ENCODE data around the gene SLC31A1. TPM values are rescaled to one million over a fixed set of nuclear protein-coding genes. Genes with fewer than 3 reads are reported as not detected.

The SLC31A1 gene
- total and polyA plus RNA-seq, 2 of the 8 experiments (the other 6 are each of a cell fraction or from before 2014, with no cell fraction given) = 23.9 to 40.8 TPM

GRCh38 chr9:113281356-113281755 is 60.0 kb downstream of the SLC31A1 start:
- H3K4me3 ChIP-seq (ENCODE audit: extremely low read depth in 1 of 4, insufficient read depth in 2 of 4, low read depth in 3 of 4, low read length in 4 of 4) = no peak overlapping the region
- DNase-seq (ENCODE audit: low read depth in 1 of 2, low spot score in 2 of 2) = no peak
- H3K9me3 ChIP-seq (ENCODE audit: insufficient read depth in 2 of 2, low read depth in 1 of 2, low read length in 1 of 2) = no peaks in the 10 kb centered on the region
- no peak overlapping the region for H2AK5ac ChIP-seq (ENCODE audit: low read depth, low read length)
- no peak overlapping the region for H3K4me2 ChIP-seq (ENCODE audit: insufficient read depth in 1 of 2, low read depth in 2 of 2, low read length in 2 of 2)
- H3K4me1 ChIP-seq (replicated peaks in 1 of 4; ENCODE audit: control insufficient read depth in 3 of 4, insufficient read depth in 4 of 4, low read length in 3 of 4) = peaks cover 0 to 2% (median 0%) of the 10 kb centered on the region in 4 experiments; a peak in 1 of 7 replicates
- no peak overlapping the region for H2AFZ ChIP-seq (ENCODE audit: low read length)
- H2BK120ac ChIP-seq (replicated peaks; ENCODE audit: low read depth, low read length) = no peak overlapping the region
- H4K8ac ChIP-seq (ENCODE audit: extremely low read depth, insufficient read depth, low read length) = no peak overlapping the region
- no peak overlapping the region for H2BK20ac ChIP-seq (ENCODE audit: low read length)
- H3K9ac ChIP-seq (replicated peaks in 1 of 4; ENCODE audit: extremely low read depth in 1 of 4, low read depth in 3 of 4, low read length in 3 of 4) = no peak overlapping the region
- no peak overlapping the region for H2BK12ac ChIP-seq (ENCODE audit: low read depth, low read length)
- peaks cover 33 to 86% (median 73%) of the 10 kb centered on the region in 4 experiments for H3K36me3 ChIP-seq (ENCODE audit: control insufficient read depth in 2 of 4, insufficient read depth in 4 of 4, low read length in 3 of 4)
- ChIA-PET CTCF (ENCODE audit: partially characterized antibody) (interaction anchor here (0.5 kb wide), 1 partner anchor 21 kb away, joined by 3 read pairs; no protein-coding TSS in a partner anchor), POLR2A (ENCODE audit: partially characterized antibody) (interaction anchor here (2.0 kb wide), 1 partner anchor 10 kb away, joined by 5 read pairs; no protein-coding TSS in a partner anchor)
- 92% methylated on average over 4 of the region's 4 CpGs; no CpG with 5 or more reads in 1 of the 2 experiments for WGBS, 2 experiments (ENCODE audit: extremely low coverage in 1 of 2, insufficient coverage in 1 of 2, insufficient read length in 1 of 2, insufficient replicate concordance in 2 of 2, low coverage in 1 of 2, low lambda C conversion rate in 2 of 2, missing lambda C conversion rate in 1 of 2)
- no peaks in the 10 kb centered on the region for H3K27me3 ChIP-seq (replicated peaks in 1 of 4; ENCODE audit: control insufficient read depth in 3 of 4, extremely low read depth in 1 of 4, insufficient read depth in 3 of 4, low read length in 3 of 4)
- no peak overlapping the region for H3K4ac ChIP-seq (replicated peaks; ENCODE audit: insufficient read length, low read depth, low read length)
- H3K23me2 ChIP-seq (ENCODE audit: low read depth, low read length) = no peaks in the 10 kb centered on the region
- no peak overlapping the region for H4K91ac ChIP-seq (replicated peaks; ENCODE audit: insufficient read length, low read length)
- H3K27ac ChIP-seq (ENCODE audit: low read depth, low read length) = no peak overlapping the region
- H4K20me1 ChIP-seq (replicated peaks in 1 of 2; ENCODE audit: control insufficient read depth in 1 of 2, insufficient read depth in 2 of 2, low read length in 2 of 2) = peaks cover 0 to 2% of the 10 kb centered on the region in 2 experiments
- H3K23ac ChIP-seq (ENCODE audit: insufficient read length) = no peak overlapping the region
- H3K56ac ChIP-seq (replicated peaks; ENCODE audit: insufficient read length, low read depth, low read length) = no peak overlapping the region
- FAIRE-seq = no peak
- H3K14ac ChIP-seq (ENCODE audit: insufficient read length) = no peak overlapping the region
- H3K79me2 ChIP-seq (ENCODE audit: control insufficient read depth in 1 of 2, insufficient read depth in 2 of 2, low read length in 2 of 2) = peaks cover 0 to 10% of the 10 kb centered on the region in 2 experiments; a peak in 2 of 4 replicates
- H2BK5ac ChIP-seq (ENCODE audit: low read depth, low read length) = no peak overlapping the region
- H3K18ac ChIP-seq (ENCODE audit: extremely low read depth, low read length) = no peak overlapping the region
- no peak overlapping the region for H4K5ac ChIP-seq (ENCODE audit: insufficient read length, low read depth, low read length)
- no peaks in the 10 kb centered on the region; the same call in 1 of the 2 replicates for H3K79me1 ChIP-seq (ENCODE audit: low read depth, low read length)
- no peak overlapping the region for H2BK15ac ChIP-seq (ENCODE audit: low read length)
- no peak for TF ChIP-seq SIX5 (IDR thresholded peaks at IDR 0.05; ENCODE audit: low read depth, low read length)
- no peak for TF ChIP-seq BCL11A (IDR thresholded peaks at IDR 0.05; ENCODE audit: low read depth in 2 of 2, low read length in 2 of 2)
- TF ChIP-seq KDM5A (IDR thresholded peaks at IDR 0.05; ENCODE audit: low read length) = no peak
- TF ChIP-seq POU5F1 (IDR thresholded peaks at IDR 0.05; ENCODE audit: low read depth, low read length) = no peak
- no peak for TF ChIP-seq NRF1 (IDR thresholded peaks at IDR 0.05; ENCODE audit: low read depth, low read length)
- no peak for TF ChIP-seq SP2 (IDR thresholded peaks at IDR 0.05; ENCODE audit: low read length)
- TF ChIP-seq POLR2AphosphoS5 (IDR thresholded peaks at IDR 0.05; ENCODE audit: low read depth, low read length) = no peak
- no peak for TF ChIP-seq RAD21 (IDR thresholded peaks at IDR 0.05 in 1 of 2, conservative IDR thresholded peaks at IDR 0.05 in 1 of 2; ENCODE audit: low read depth in 2 of 2, low read length in 2 of 2)
- no peak for TF ChIP-seq E2F6 (IDR thresholded peaks at IDR 0.05)
- TF ChIP-seq TAF7 (optimal IDR thresholded peaks at IDR 0.05; ENCODE audit: borderline replicate concordance, low read depth, low read length) = no peak
- no peak for TF ChIP-seq TAF1 (IDR thresholded peaks at IDR 0.05; ENCODE audit: low read depth, low read length)
- no peak for TF ChIP-seq SUZ12 (IDR thresholded peaks at IDR 0.05; ENCODE audit: low read length)
- TF ChIP-seq SIN3A (conservative IDR thresholded peaks at IDR 0.05 in 1 of 2, IDR thresholded peaks at IDR 0.05 in 1 of 2; ENCODE audit: low read depth in 1 of 2, low read length in 2 of 2) = no peak
- TF ChIP-seq RFX5 (IDR thresholded peaks at IDR 0.05; ENCODE audit: borderline replicate concordance, low read depth, low read length) = no peak
